ENCODE results near the gene ZNF385C. TPM values are rescaled to one million over a fixed set of nuclear protein-coding genes. Genes with fewer than 3 reads are reported as not detected.
A peak's percentile ranks its signal among the peaks of the same experiment; 100 is the strongest.

The ZNF385C gene
- total RNA-seq, 1 donor from 2014 or later: not detected

DNA sequence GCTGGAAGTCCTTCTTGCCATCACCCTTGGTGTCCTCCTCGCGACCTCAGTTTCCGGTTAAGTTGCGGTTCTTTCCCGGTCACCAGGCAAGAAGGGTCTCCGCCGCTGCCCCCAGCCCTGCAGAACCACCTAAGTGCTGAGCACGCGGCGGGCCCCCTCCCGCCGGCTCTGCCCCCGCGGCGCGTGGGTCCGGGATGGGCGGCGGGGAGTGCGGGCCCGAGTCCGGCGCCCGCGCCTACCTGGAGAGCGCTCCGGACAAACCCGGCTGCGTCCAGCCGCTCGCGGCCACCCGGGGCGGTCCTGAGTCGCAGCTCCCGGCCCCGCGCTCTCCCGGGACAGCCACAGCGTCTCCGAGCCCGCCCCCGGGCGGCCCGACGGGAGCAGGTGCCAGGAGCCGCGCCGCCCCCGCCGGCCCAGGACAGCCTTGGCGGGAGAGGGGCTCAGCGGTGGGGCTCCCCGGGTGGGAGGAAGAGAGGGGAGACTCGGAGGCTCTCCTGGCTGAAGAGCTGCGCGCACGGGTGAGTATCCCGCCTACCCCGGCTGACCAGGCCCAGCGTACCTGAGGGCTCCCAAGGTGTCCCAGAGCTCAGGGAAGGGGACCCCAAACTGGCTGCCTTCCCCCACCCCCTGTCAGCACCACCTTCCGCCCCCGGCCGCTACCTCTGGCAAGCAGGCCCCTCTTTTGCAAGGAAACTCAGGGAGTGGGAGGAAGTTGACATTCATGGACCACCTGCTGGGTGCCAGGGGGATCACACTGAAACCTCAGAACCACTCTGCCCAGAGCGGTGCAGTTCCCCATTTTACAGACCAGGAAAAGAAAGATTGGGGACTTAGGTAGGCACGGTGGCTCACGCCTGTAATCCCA, 25.7 kb downstream of the ZNF385C start:
- DNase-seq (ENCODE audit: low read depth): no peak
- TF ChIP-seq, protein P1, sequence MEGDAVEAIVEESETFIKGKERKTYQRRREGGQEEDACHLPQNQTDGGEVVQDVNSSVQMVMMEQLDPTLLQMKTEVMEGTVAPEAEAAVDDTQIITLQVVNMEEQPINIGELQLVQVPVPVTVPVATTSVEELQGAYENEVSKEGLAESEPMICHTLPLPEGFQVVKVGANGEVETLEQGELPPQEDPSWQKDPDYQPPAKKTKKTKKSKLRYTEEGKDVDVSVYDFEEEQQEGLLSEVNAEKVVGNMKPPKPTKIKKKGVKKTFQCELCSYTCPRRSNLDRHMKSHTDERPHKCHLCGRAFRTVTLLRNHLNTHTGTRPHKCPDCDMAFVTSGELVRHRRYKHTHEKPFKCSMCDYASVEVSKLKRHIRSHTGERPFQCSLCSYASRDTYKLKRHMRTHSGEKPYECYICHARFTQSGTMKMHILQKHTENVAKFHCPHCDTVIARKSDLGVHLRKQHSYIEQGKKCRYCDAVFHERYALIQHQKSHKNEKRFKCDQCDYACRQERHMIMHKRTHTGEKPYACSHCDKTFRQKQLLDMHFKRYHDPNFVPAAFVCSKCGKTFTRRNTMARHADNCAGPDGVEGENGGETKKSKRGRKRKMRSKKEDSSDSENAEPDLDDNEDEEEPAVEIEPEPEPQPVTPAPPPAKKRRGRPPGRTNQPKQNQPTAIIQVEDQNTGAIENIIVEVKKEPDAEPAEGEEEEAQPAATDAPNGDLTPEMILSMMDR (conservative IDR thresholded peaks at IDR 0.05; ENCODE audit: low read depth, low read length): no peak
- peak overlapping the region; percentile 10 for H3K4me3 ChIP-seq (ENCODE audit: low read depth, low read length)

DNA sequence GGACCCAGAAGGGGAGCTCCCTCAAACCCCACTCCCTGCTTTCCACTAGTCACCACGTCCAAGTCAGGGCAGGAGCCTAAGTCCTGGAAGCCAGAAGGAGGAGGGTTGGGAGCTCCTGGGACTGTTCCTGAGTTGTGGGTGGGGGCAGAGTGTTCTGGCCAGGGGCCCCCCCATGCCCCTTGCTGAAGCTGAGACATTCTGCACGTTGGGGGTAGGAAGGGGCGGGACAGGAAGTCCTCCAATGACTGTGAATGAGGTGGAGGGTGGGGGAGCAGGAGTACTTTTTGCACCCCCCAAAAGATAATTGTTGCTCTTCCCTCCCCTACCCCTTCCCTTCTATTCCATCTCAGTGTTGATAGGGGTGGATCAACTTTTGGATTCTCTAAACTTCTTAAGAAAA, 26.5 kb downstream of the ZNF385C start:
- H3K4me3 ChIP-seq (ENCODE audit: low read depth, low read length): no peak overlapping the region
- TF ChIP-seq, protein P1 (conservative IDR thresholded peaks at IDR 0.05; ENCODE audit: low read depth, low read length): no peak
- DNase-seq (ENCODE audit: low read depth): no peak

DNA sequence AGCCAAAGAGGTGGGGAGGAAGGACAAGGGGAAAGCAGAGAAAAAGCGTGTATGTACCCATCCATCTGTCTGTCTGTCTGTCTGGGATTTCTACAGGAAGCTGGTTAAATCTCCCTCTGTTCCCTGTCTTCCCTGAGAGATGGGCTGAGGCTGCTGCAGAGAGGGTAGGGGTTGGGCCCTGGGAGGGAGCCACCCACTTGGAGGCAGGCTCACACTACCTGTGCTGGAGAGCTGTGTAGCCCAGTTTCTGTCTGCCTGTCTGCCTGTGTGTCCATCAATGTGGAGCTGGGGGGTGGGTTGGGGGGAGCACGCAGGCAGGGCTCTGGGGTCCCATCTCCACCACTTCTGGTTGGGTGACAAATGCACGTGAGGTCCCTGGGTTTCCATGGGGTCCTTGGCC, 29.3 kb downstream of the ZNF385C start:
- DNase-seq (ENCODE audit: low read depth): no peak

DNA sequence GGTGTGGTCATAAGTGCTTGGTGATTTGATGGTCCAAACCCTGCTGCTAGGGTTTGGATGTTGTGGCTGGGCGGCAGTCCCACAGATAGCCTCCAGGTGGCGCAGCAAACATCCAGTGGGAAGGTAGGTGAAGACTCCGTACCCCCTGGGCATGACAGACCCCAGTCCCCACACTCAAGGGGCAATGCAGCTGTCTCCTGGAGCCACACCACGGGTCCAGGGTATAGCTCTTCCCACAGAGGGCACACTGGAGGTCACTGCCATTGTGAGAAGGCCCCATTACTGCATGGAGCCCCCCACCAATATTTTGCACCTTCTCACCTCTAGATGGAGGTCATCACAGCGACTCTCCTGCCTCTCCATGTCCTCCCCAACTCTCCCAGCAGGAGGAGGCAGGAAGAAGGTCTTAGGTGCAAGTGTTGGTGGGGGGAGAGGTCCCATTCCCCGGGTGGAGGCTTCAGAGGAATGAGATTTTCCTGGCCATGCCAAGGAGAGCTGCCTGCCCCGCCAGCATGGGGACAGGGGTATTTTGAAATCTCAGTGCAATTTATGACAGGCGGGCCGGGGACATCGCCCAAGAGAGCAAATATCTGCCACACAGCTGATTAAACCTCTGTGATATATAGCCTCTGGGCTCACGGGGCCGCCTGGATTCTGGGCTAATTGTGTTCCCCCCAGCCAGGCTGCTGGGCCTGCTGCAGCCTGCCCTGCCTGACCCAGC, 30.7 kb downstream of the ZNF385C start:
- DNase-seq (ENCODE audit: low read depth): no peak

More for the DNA sequence above, 29.3 kb downstream of the ZNF385C start:
- H3K4me3 ChIP-seq (ENCODE audit: low read depth, low read length): no peak overlapping the region
- TF ChIP-seq, protein P1 (conservative IDR thresholded peaks at IDR 0.05; ENCODE audit: low read depth, low read length): no peak

DNA sequence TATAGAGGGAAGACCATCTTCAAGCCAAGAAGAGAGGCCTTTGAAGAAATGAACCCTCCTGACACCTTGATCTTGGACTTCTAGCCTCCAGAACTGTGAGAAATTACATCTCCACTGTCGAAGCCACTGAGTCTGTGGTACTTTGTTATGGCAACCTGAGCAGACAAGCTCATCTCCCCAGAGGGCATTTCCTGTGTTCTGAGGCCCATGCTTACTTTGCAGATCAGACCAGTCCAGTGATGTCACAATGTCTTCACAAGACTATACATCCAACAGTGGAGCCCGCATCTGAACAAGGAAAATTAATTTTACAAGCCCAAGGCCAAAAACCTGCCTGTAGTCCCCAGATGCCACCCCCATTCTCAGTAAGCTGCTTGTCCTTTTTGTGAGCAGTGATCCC, 33.1 kb downstream of the ZNF385C start:
- TF ChIP-seq, protein P1 (conservative IDR thresholded peaks at IDR 0.05; ENCODE audit: low read depth, low read length): no peak
- no peak for DNase-seq (ENCODE audit: low read depth)
- H3K4me3 ChIP-seq (ENCODE audit: low read depth, low read length): no peak overlapping the region

More for the DNA sequence above, 30.7 kb downstream of the ZNF385C start:
- TF ChIP-seq, protein P1 (conservative IDR thresholded peaks at IDR 0.05; ENCODE audit: low read depth, low read length): peak; percentile 84
- no peak overlapping the region for H3K4me3 ChIP-seq (ENCODE audit: low read depth, low read length)

DNA sequence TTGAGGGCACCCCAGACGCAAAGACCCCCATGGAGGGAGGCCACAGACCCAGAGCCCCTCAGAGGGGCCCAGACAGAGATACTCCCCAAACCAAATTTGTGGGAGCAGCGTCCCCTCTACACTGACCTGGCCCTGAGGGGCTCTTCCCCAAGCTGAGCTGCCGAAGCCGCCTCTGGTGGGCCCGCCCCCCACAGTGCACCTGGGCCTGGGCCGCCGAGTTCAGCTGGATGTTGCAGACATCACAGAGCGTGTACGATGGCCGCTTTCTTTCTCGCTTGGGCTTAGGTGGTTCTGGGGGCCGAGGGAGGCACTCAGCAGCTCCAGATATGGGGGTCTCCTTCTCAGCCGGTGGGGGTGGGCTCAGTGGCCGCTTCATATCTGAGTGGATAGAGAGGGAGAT, 35.6 kb downstream of the ZNF385C start:
- no peak for DNase-seq (ENCODE audit: low read depth)
- no peak overlapping the region for H3K4me3 ChIP-seq (ENCODE audit: low read depth, low read length)
- TF ChIP-seq, protein P1 (conservative IDR thresholded peaks at IDR 0.05; ENCODE audit: low read depth, low read length): no peak

Measured in epithelial cell of proximal tubule (primary cell).